ENCODE data around the gene SLC27A2.

SLC27A2 gene

GRCh38 chr15:50233192-50233736, 51.3 kb downstream of the SLC27A2 start:
- no peak overlapping the region for H3K4me3 ChIP-seq (replicated peaks; ENCODE audit: low read depth, low read length)
- TF ChIP-seq, protein P1, sequence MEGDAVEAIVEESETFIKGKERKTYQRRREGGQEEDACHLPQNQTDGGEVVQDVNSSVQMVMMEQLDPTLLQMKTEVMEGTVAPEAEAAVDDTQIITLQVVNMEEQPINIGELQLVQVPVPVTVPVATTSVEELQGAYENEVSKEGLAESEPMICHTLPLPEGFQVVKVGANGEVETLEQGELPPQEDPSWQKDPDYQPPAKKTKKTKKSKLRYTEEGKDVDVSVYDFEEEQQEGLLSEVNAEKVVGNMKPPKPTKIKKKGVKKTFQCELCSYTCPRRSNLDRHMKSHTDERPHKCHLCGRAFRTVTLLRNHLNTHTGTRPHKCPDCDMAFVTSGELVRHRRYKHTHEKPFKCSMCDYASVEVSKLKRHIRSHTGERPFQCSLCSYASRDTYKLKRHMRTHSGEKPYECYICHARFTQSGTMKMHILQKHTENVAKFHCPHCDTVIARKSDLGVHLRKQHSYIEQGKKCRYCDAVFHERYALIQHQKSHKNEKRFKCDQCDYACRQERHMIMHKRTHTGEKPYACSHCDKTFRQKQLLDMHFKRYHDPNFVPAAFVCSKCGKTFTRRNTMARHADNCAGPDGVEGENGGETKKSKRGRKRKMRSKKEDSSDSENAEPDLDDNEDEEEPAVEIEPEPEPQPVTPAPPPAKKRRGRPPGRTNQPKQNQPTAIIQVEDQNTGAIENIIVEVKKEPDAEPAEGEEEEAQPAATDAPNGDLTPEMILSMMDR (IDR thresholded peaks at IDR 0.05; ENCODE audit: low read depth, low read length, missing control alignments), result no peak
- DNase-seq (ENCODE audit: extremely low read depth, low read depth), result no peak

DNA sequence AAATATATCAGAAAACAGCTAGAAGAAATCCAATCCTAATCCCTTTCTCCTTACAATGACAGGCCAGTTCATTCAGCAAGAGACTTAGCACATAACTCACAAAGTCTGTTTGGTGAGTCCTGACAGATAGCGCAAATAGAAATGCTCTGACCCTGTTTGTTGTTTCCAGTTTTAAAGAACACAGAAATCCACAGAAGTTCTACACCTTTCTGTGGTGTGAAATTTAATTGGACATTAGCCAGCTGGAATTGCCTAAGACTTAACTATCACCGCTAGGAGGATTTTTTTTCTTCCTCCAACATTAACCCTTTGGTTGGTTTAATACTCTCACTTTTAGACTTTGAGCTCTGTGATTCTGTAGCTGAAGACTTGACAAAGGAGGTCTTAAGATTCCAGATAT, 52.8 kb downstream of the SLC27A2 start:
- TF ChIP-seq, protein P1 (IDR thresholded peaks at IDR 0.05; ENCODE audit: low read depth, low read length, missing control alignments), result no peak
- no peak for DNase-seq (ENCODE audit: extremely low read depth, low read depth)
- H3K4me3 ChIP-seq (replicated peaks; ENCODE audit: low read depth, low read length), result no peak overlapping the region

GRCh38 chr15:50235794-50236193, 53.8 kb downstream of the SLC27A2 start:
- TF ChIP-seq, protein P1 (IDR thresholded peaks at IDR 0.05; ENCODE audit: low read depth, low read length, missing control alignments), result no peak
- DNase-seq (ENCODE audit: extremely low read depth, low read depth), result no peak
- H3K4me3 ChIP-seq (replicated peaks; ENCODE audit: low read depth, low read length), result no peak overlapping the region

GRCh38 chr15:50236433-50236832, 54.4 kb downstream of the SLC27A2 start:
- DNase-seq (ENCODE audit: extremely low read depth, low read depth), result no peak
- no peak overlapping the region for H3K4me3 ChIP-seq (replicated peaks; ENCODE audit: low read depth, low read length)
- TF ChIP-seq, protein P1 (IDR thresholded peaks at IDR 0.05; ENCODE audit: low read depth, low read length, missing control alignments), result no peak

DNA sequence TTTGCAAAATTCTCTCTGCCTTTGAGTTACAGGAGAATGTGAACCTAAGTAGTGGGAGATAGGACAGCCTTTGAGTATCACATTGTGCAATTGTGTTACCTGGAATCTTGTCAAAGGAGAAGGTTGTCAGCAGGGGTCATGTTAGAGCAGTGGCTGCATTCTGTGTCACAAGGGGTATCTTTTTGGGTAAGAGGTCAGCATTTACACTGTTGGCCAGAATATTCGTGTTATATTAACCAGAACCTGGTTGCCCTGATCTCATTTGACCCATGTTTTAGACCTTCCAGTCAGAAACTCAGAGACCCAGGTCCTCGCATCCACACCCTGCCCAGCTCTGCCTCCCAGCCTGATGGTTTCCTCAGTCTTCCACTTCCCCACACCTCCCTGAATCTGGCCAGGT, 56.3 kb downstream of the SLC27A2 start:
- no peak for DNase-seq (ENCODE audit: extremely low read depth, low read depth)
- TF ChIP-seq, protein P1 (IDR thresholded peaks at IDR 0.05; ENCODE audit: low read depth, low read length, missing control alignments), result no peak
- no peak overlapping the region for H3K4me3 ChIP-seq (replicated peaks; ENCODE audit: low read depth, low read length)

GRCh38 chr15:50241684-50242450, 59.9 kb downstream of the SLC27A2 start:
- H3K4me3 ChIP-seq (replicated peaks; ENCODE audit: low read depth, low read length), result no peak overlapping the region
- no peak for DNase-seq (ENCODE audit: extremely low read depth, low read depth)
- TF ChIP-seq, protein P1 (IDR thresholded peaks at IDR 0.05; ENCODE audit: low read depth, low read length, missing control alignments), result no peak

All from HFF-Myc (cell line).